Esophagus squamous epithelium (tissue), 5 donors: ENCODE results near the gene NONO. TPM values are rescaled to one million over a fixed set of nuclear protein-coding genes. Genes with fewer than 3 reads are reported as not detected.
"Not testable (repeated sequence)": the region's sequence is repeated elsewhere in the genome, so short reads cannot be mapped to it uniquely, and the experiment has no call there.

ENCODE experiments used
- DNase-seq: peaks from one replicate; lab custom pipeline; 2025; lab: John Stamatoyannopoulos, UW
- H3K27ac ChIP-seq, 4 donors: fragments of 200-600 bp; sonication (generic); one replicate each; pipeline ENCODE4 v1.5.1; 2016 to 2019; ENCODE audit warnings: mild to moderate bottlenecking in 1 of 4
- H3K27me3 ChIP-seq, 4 donors: fragments of 200-600 bp; sonication (generic); 1 replicate in 3 of 4; 2 replicates in 1 of 4; pipeline versions ENCODE4 v1.5.1 to v1.6.0; 2017 to 2021; ENCODE audit warnings: antibody characterized with exemption in 1 of 4
- H3K36me3 ChIP-seq, 3 donors: fragments of 200-600 bp; sonication (generic); one replicate each; pipeline ENCODE4 v1.5.1; 2016 to 2019
- H3K4me1 ChIP-seq, 3 donors: fragments of 200-600 bp; sonication (generic); one replicate each; pipeline ENCODE4 v1.5.1; 2017 to 2019
- H3K4me3 ChIP-seq, 4 donors: fragments of 200-600 bp; sonication (generic); 1 replicate in 3 of 4; 2 replicates in 1 of 4; pipeline ENCODE4 v1.5.1; 2016 to 2019; ENCODE audit warnings: mild to moderate bottlenecking in 2 of 4, moderate library complexity in 1 of 4
- H3K9me3 ChIP-seq, 3 donors: fragments of 200-600 bp; sonication (generic); one replicate each; pipeline ENCODE4 v1.5.1; 2016 to 2019
- POLR2A ChIP-seq, 4 donors: fragments of 450-650 bp; IDR thresholded peaks; one replicate each; pipeline ENCODE4 v1.6.1; 2017; ENCODE audit warnings: antibody characterized with exemption in 4 of 4, mild to moderate bottlenecking in 4 of 4, moderate library complexity in 3 of 4
- WGBS, 2 donors: methylation state at CpG; one replicate each; pipeline ENCODE4 v1.1.5; 2018; 5-methylcytosine and 5-hydroxymethylcytosine counted together
- intact Hi-C: fragments of 100-400 bp; cut with DNase I; formaldehyde crosslinking; loops from one replicate; pipeline ENCODE4 v1.15.0; 2022
- total RNA-seq, 4 donors: library from RNA; depleted of rRNA; stranded (reverse); fragments of >200 nt; gene quantifications; one replicate each; pipeline ENCODE4 v1.1.0, GENCODE V29; 2016
- TF ChIP-seq, protein P1 (sequence below), 6 experiments: fragments of 450-650 bp in 4 of 6; fragments of 200-600 bp in 2 of 6; sonication (generic) in 2 of 6; IDR thresholded peaks; one replicate each; pipeline ENCODE4 v1.5.1; 2016 to 2019; ENCODE audit warnings: antibody characterized with exemption in 6 of 6, mild to moderate bottlenecking in 4 of 6, moderate library complexity in 4 of 6
- donor health status: DM: yes; HTN: yes; CAD: no.

Gene NONO
- total RNA-seq, 4 donors from 2014 or later = 126 to 227 (median 187) TPM

- Histone ChIP-seq H3K4me1 (no peaks in the 10 kb centered on the region), H3K36me3 (no peaks in the 10 kb centered on the region), H3K27me3 (no peaks in the 10 kb centered on the region), H3K27ac (no peak overlapping the region), H3K9me3 (peaks cover 0 to 14% (median 9%) of the 10 kb centered on the region in 3 donors), H3K4me3 (no peak overlapping the region)
- WGBS, 2 donors = 71 to 83% methylated on average over 1 of the region's 1 CpG
- intact Hi-C loops = no loop called here
- TF ChIP-seq POLR2A (IDR thresholded peaks at IDR 0.05) = no peak
- TF ChIP-seq, protein P1, sequence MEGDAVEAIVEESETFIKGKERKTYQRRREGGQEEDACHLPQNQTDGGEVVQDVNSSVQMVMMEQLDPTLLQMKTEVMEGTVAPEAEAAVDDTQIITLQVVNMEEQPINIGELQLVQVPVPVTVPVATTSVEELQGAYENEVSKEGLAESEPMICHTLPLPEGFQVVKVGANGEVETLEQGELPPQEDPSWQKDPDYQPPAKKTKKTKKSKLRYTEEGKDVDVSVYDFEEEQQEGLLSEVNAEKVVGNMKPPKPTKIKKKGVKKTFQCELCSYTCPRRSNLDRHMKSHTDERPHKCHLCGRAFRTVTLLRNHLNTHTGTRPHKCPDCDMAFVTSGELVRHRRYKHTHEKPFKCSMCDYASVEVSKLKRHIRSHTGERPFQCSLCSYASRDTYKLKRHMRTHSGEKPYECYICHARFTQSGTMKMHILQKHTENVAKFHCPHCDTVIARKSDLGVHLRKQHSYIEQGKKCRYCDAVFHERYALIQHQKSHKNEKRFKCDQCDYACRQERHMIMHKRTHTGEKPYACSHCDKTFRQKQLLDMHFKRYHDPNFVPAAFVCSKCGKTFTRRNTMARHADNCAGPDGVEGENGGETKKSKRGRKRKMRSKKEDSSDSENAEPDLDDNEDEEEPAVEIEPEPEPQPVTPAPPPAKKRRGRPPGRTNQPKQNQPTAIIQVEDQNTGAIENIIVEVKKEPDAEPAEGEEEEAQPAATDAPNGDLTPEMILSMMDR (IDR thresholded peaks at IDR 0.05) = no peak
- DNase-seq = no peak
Measured at GRCh38 chrX:71321731-71322130, 38.3 kb downstream of the NONO start.

GRCh38 chrX:71324452-71324851 lies 41.0 kb downstream of the NONO start:
- not testable (repeated sequence) for H3K4me1 ChIP-seq, H3K27ac ChIP-seq

DNA sequence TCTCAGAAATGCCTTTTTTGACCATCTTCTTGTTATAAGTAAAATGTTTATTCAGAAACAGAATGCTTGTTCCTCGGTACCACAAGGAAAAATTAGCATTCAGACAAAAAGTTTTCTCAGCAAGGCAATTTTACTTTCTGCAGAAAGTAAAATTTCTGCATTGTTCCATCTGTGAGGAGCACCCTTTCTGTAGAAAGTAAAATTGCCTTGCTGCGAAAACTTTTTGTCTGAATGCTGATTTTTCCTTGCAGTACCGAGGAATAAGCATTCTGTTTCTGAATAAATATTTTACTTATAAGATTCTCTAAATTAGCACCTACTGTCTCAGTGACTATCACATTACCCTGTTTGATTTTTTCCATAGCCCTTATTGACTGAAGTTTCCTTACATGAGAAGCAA lies 43.0 kb downstream of the NONO start:
- H3K4me3 ChIP-seq = no peak overlapping the region
- H3K27ac ChIP-seq = no peak overlapping the region
- no peaks in the 10 kb centered on the region for H3K27me3 ChIP-seq
- TF ChIP-seq, protein P1 (IDR thresholded peaks at IDR 0.05) = no peak
- no peak for TF ChIP-seq POLR2A (IDR thresholded peaks at IDR 0.05)
- H3K36me3 ChIP-seq = no peaks in the 10 kb centered on the region
- peaks cover 0 to 26% (median 10%) of the 10 kb centered on the region in 3 donors for H3K9me3 ChIP-seq
- no peaks in the 10 kb centered on the region for H3K4me1 ChIP-seq
- DNase-seq = no peak
- WGBS, 2 donors = 83 to 88% methylated on average over 3 of the region's 3 CpGs
- intact Hi-C loops = no loop called here

More at GRCh38 chrX:71324452-71324851, 41.0 kb downstream of the NONO start:
- H3K4me3 ChIP-seq, intact Hi-C loops, H3K36me3 ChIP-seq, H3K27me3 ChIP-seq, DNase-seq: not testable (repeated sequence)
- WGBS, 2 donors = 91 to 100% methylated on average over 5 to 9 of the region's 11 CpGs
- H3K9me3 ChIP-seq = peaks cover 0 to 26% (median 10%) of the 10 kb centered on the region in 3 donors

DNA sequence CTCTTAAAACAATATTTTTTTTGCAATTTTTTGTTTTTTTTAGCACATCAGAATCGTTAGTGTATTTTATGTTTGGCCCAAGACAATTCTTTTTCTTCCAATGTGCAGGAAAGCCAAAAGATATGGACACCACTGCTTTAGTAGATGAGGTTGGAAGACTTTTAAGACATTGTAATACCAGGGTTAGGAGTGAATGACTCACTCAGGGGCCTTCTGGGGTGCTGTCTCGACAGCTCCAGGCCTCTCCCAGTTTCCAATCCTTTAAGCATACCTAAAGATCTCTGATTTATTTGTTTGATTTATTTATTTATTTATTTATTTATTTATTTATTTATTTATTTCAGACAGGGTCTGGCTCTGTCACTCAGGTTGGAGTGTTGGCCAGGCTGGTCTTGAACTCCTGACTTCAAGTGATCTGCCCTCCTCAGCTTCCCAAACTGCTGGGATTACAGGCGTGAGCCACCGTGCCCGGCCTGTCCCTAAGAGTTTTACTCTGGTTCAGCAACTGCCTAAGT lies 65.8 kb downstream of the NONO start:
- WGBS, 2 donors = 13 to 37% methylated on average over 2 of the region's 5 CpGs
- DNase-seq = not testable (repeated sequence)

DNA sequence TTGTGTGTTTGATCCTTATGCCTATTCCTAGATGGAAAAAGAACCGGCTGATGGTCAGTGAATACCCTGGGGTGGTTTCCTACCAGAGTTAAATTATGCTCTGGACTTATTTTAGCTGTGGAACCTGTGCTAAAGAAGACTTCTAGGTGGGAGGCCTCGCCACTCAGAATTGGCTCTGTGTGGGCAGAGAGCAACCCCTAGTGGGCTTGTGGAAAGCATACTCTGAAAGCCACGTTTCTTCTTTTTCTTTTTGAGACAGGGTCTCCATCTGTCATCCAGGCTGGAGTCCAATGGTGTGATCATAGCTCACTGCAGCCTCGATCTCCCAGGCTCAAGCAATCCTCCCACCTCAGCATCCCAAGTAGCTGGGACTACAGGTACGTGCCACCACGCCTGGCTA lies 66.4 kb downstream of the NONO start:
- DNase-seq, intact Hi-C loops, H3K4me3 ChIP-seq, H3K27ac ChIP-seq, H3K27me3 ChIP-seq, H3K36me3 ChIP-seq, H3K4me1 ChIP-seq, H3K9me3 ChIP-seq: not testable (repeated sequence)
- no CpG with 5 or more reads among the region's 6 CpGs for WGBS, 2 donors

More for the DNA sequence above, 65.8 kb downstream of the NONO start:
- H3K27ac ChIP-seq, H3K36me3 ChIP-seq, H3K4me1 ChIP-seq, H3K9me3 ChIP-seq, intact Hi-C loops, H3K27me3 ChIP-seq, H3K4me3 ChIP-seq: not testable (repeated sequence)

Other genes with a start within 250 kb of the NONO start
- gene SNX12, start 215.3 kb upstream of the NONO start, total RNA-seq = 10 to 100 TPM; 39.6 to 54.1 (median 43.7) TPM
- gene FOXO4, start 187.8 kb upstream of the NONO start, total RNA-seq = 10 to 100 TPM in 2 of 4 donors, 1 to 10 TPM in 2; 4.8 to 17.7 (median 13.2) TPM
- gene CXorf65, start 176.9 kb upstream of the NONO start, total RNA-seq = not detected
- 10 to 100 TPM in 2 of 4 donors, 1 to 10 TPM in 2; 4.3 to 15.5 (median 8.8) TPM for gene IL2RG, start 172.1 kb upstream of the NONO start, total RNA-seq
- 10 to 100 TPM; 19.9 to 34.0 (median 24.3) TPM for gene MED12, start 165.0 kb upstream of the NONO start, total RNA-seq
- under 1 TPM in 3 of 4 donors, not detected in 1; 0.21 to 0.38 (median 0.23) TPM for gene NLGN3, start 138.8 kb upstream of the NONO start, total RNA-seq
- under 1 TPM in 2 of 4 donors, not detected in 2; 0.19 to 0.32 TPM for gene GJB1, start 60.4 kb upstream of the NONO start, total RNA-seq
- 10 to 100 TPM in 1 of 4 donors, 1 to 10 TPM in 3; 5.7 to 10.9 (median 8.3) TPM for gene ZMYM3, start 29.5 kb upstream of the NONO start, total RNA-seq
- gene ITGB1BP2, start 18.1 kb downstream of the NONO start, total RNA-seq = 1 to 10 TPM; 1.9 to 3.9 (median 2.2) TPM
- 10 to 100 TPM; 18.6 to 54.2 (median 22.6) TPM for gene TAF1, start 82.7 kb downstream of the NONO start, total RNA-seq
- 100 to 1,000 TPM in 1 of 4 donors, 10 to 100 TPM in 3; 56.3 to 157 (median 67.0) TPM for gene OGT, start 249.5 kb downstream of the NONO start, total RNA-seq